K562 (cell line): Measurements from ENCODE around the gene TTC38. TPM values are rescaled to one million over a fixed set of nuclear protein-coding genes. Genes with fewer than 3 reads are reported as not detected.
A peak's percentile ranks its signal among the peaks of the same experiment; 100 is the strongest.

ENCODE experiments used
- ARHGAP35 ChIP-seq: fragments of 450-650 bp; IDR thresholded peaks from 2 replicates; pipeline ENCODE4 v1.6.1; 2018; ENCODE audit not compliant: partially characterized antibody
- ARID1B ChIP-seq: fragments of 450-650 bp; IDR thresholded peaks from 2 replicates; pipeline ENCODE4 v1.6.1; 2016; ENCODE audit warnings: antibody characterized with exemption, mild to moderate bottlenecking, inconsistent platforms
- C11orf30 ChIP-seq: fragments of 450-650 bp; IDR thresholded peaks from 2 replicates; pipeline ENCODE4 v1.6.1; 2016; ENCODE audit warnings: low read depth, mild to moderate bottlenecking
- CBFA2T3 ChIP-seq: fragments of 450-650 bp; IDR thresholded peaks from 2 replicates; pipeline ENCODE4 v1.6.1; 2017
- CBX5 ChIP-seq: IDR thresholded peaks from 2 replicates; pipeline ENCODE4 v1.6.1; 2014; ENCODE audit warnings: low read depth, borderline replicate concordance
- DACH1 ChIP-seq: fragments of 450-650 bp; IDR thresholded peaks from 2 replicates; pipeline ENCODE4 v1.6.1; 2018; ENCODE audit not compliant: partially characterized antibody
- DLX4 ChIP-seq: fragments of 250-450 bp; sonication (Bioruptor Pico); IDR thresholded peaks from 2 replicates; pipeline ENCODE4 v1.6.1; 2021; ENCODE audit warnings: mild to moderate bottlenecking
- ELF2 ChIP-seq: fragments of 250-450 bp; sonication (Bioruptor Pico); IDR thresholded peaks from 2 replicates; pipeline ENCODE4 v1.5.0; 2021; ENCODE audit warnings: mild to moderate bottlenecking
- GATAD2B ChIP-seq: fragments of 450-650 bp; IDR thresholded peaks from 2 replicates; pipeline ENCODE4 v1.6.1; 2017; ENCODE audit warnings: mild to moderate bottlenecking, borderline replicate concordance
- KDM5B ChIP-seq: fragments of 200-600 bp; sonication (generic); IDR thresholded peaks from 2 replicates; pipeline ENCODE4 v1.6.1; 2012; ENCODE audit warnings: low read depth, mild to moderate bottlenecking, moderate library complexity, low read length, control low read depth, inconsistent platforms; ENCODE audit not compliant: insufficient replicate concordance
- MAFK ChIP-seq: IDR thresholded peaks from 2 replicates; pipeline ENCODE4 v1.6.1; 2011; ENCODE audit warnings: low read length, improper control_type of control experiment
- NR4A1 ChIP-seq, 2 experiments: fragments of 250-450 bp in 1 of 2; fragments of 450-650 bp in 1 of 2; sonication (Bioruptor Pico) in 1 of 2; IDR thresholded peaks; 2 replicates each; pipeline versions ENCODE4 v1.4.0 to v1.6.1; 2016 to 2020; ENCODE audit warnings: mild to moderate bottlenecking in 2 of 2, missing compliant biosample characterization in 1 of 2, missing genetic modification characterization in 1 of 2, moderate library complexity in 1 of 2
- PBX2 ChIP-seq, 2 experiments: IDR thresholded peaks in 1 of 2; conservative IDR thresholded peaks in 1 of 2; 2 replicates each; pipeline ENCODE4 v1.6.1; 2016; ENCODE audit warnings: low read depth in 2 of 2, mild to moderate bottlenecking in 1 of 2, missing compliant biosample characterization in 1 of 2, missing genetic modification characterization in 1 of 2, moderate library complexity in 1 of 2
- POLR2A ChIP-seq: fragments of 450-650 bp; conservative IDR thresholded peaks from 2 replicates; pipeline ENCODE4 v1.6.1; 2016
- SETDB1 ChIP-seq: IDR thresholded peaks from one replicate; pipeline ENCODE4 v1.6.1; 2012; ENCODE audit warnings: low read length, control low read depth, inconsistent platforms
- SMARCB1 ChIP-seq: IDR thresholded peaks from 2 replicates; pipeline ENCODE4 v1.6.1; 2011; ENCODE audit warnings: improper control_type of control experiment, low read depth; ENCODE audit not compliant: insufficient read length
- ZEB2 ChIP-seq: fragments of 450-650 bp; IDR thresholded peaks from 2 replicates; pipeline ENCODE4 v1.6.1; 2016
- ZNF134 ChIP-seq: fragments of 250-450 bp; sonication (Bioruptor Pico); conservative IDR thresholded peaks from 2 replicates; pipeline ENCODE4 v1.4.0; 2020
- ZNF165 ChIP-seq: fragments of 250-450 bp; sonication (Bioruptor Pico); IDR thresholded peaks from 2 replicates; pipeline ENCODE4 v1.4.0; 2020; ENCODE audit warnings: borderline replicate concordance
- ZNF217 ChIP-seq: sonication (generic); formaldehyde crosslinking; IDR thresholded peaks from 2 replicates; pipeline ENCODE4 v1.8.0; 2022; ENCODE audit warnings: mild to moderate bottlenecking, missing genetic modification reagents
- ZNF561 ChIP-seq: fragments of 450-650 bp; formaldehyde crosslinking; conservative IDR thresholded peaks from 2 replicates; pipeline ENCODE4 v1.4.0; 2020; ENCODE audit warnings: mild to moderate bottlenecking, moderate library complexity
- ZNF785 ChIP-seq: fragments of 250-450 bp; sonication (Bioruptor Pico); IDR thresholded peaks from 2 replicates; pipeline ENCODE4 v1.4.0; 2020; ENCODE audit warnings: mild to moderate bottlenecking
- polyA plus RNA-seq, 8 experiments: library from polyadenylated mRNA; depleted of rRNA in 4 of 8; stranded (reverse) in 5 of 8; unstranded in 3 of 8; fragments of >200 nt; fragmentation: Nextera tagmentation in 2 of 8; fragmentation: Illumina TruSeq in 1 of 8; extraction: Ambion mirVana in 2 of 8; extraction: Trizol in 1 of 8; gene quantifications; 2 replicates each; pipeline versions ENCODE4 v1.2.1 to v1.2.3, GENCODE V29; 2011 to 2014; ENCODE audit warnings: inconsistent platforms in 1 of 8, missing spikeins in 1 of 8
- total RNA-seq, 7 experiments: library from RNA; depleted of rRNA in 6 of 7; stranded (reverse); fragments of >200 nt in 6 of 7; fragmentation: Illumina TruSeq in 2 of 7; extraction: Trizol in 2 of 7; gene quantifications; 2 replicates each; pipeline versions ENCODE4 v1.2.1 to v1.2.3, GENCODE V29; 2011 to 2021; ENCODE audit warnings: low replicate concordance in 1 of 7
- TF ChIP-seq, protein P1 (sequence below), 2 experiments: fragments of 200-800 bp in 1 of 2; sonication (Bioruptor generic) in 1 of 2; sonication (generic) in 1 of 2; formaldehyde crosslinking in 1 of 2; IDR thresholded peaks in 1 of 2; conservative IDR thresholded peaks in 1 of 2; 2 replicates each; pipeline versions ENCODE4 v1.5.0 to v1.6.1; 2016 to 2020; ENCODE audit warnings: missing compliant biosample characterization in 1 of 2, missing genetic modification characterization in 1 of 2, missing genetic modification reagents in 1 of 2
- TF ChIP-seq, protein P2 (sequence below): sonication (generic); formaldehyde crosslinking; IDR thresholded peaks from 2 replicates; pipeline ENCODE4 v1.9.0; 2022; ENCODE audit warnings: mild to moderate bottlenecking, missing genetic modification reagents

TTC38 gene
- total and polyA plus RNA-seq, 9 of the 15 experiments (the other 6 are each of a cell fraction or from before 2014, with no cell fraction given): 0.84 to 28.4 (median 18.1) TPM

GRCh38 chr22:46335201-46336118 is 67.7 kb downstream of the TTC38 start, which contains the start of gene TRMU (continued):
- TF ChIP-seq, protein P1, sequence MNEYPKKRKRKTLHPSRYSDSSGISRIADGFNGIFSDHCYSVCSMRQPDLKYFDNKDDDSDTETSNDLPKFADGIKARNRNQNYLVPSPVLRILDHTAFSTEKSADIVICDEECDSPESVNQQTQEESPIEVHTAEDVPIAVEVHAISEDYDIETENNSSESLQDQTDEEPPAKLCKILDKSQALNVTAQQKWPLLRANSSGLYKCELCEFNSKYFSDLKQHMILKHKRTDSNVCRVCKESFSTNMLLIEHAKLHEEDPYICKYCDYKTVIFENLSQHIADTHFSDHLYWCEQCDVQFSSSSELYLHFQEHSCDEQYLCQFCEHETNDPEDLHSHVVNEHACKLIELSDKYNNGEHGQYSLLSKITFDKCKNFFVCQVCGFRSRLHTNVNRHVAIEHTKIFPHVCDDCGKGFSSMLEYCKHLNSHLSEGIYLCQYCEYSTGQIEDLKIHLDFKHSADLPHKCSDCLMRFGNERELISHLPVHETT (CRISPR knock-in tag; conservative IDR thresholded peaks at IDR 0.05 in 1 of 2, IDR thresholded peaks at IDR 0.05 in 1 of 2): peak in 1 of 2 experiments; percentile 30; a peak in 1 of 4 replicates
- TF ChIP-seq ZNF785 (CRISPR knock-in tag): no peak
- no peak for TF ChIP-seq ZNF165 (CRISPR knock-in tag)
- TF ChIP-seq ARHGAP35: no peak
- 0 out of 2 replicates have a peak, but pooled peaks have one; percentile 57 for TF ChIP-seq ELF2 (CRISPR knock-in tag)
- peak; percentile 14; the same call in 1 of the 2 replicates for TF ChIP-seq GATAD2B
- TF ChIP-seq ZNF561 (CRISPR knock-in tag): no peak
- TF ChIP-seq ZEB2: peak; percentile 90
- TF ChIP-seq DLX4 (CRISPR knock-in tag): no peak
- TF ChIP-seq SETDB1: no peak
- peak; percentile 69; the same call in 1 of the 2 replicates for TF ChIP-seq POLR2A
- no peak for TF ChIP-seq ARID1B
- peak; percentile 30 for TF ChIP-seq DACH1
- no peak for TF ChIP-seq MAFK
- no peak for TF ChIP-seq PBX2 (CRISPR knock-in tag; IDR thresholded peaks at IDR 0.05; ENCODE audit: low read depth)
- TF ChIP-seq PBX2 (tag; conservative IDR thresholded peaks at IDR 0.05; ENCODE audit: low read depth): no peak
- TF ChIP-seq ZNF134 (CRISPR knock-in tag): no peak
- no peak for TF ChIP-seq ZNF217 (CRISPR knock-in tag)
- TF ChIP-seq NR4A1 (CRISPR knock-in tag; IDR thresholded peaks at IDR 0.05): no peak
- no peak for TF ChIP-seq NR4A1 (tag; IDR thresholded peaks at IDR 0.05)
- TF ChIP-seq SMARCB1: no peak
- no peak for TF ChIP-seq CBX5
- TF ChIP-seq, protein P2, sequence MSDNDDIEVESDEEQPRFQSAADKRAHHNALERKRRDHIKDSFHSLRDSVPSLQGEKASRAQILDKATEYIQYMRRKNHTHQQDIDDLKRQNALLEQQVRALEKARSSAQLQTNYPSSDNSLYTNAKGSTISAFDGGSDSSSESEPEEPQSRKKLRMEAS: peak; percentile 52
- peak; percentile 91 for TF ChIP-seq C11orf30
- TF ChIP-seq CBFA2T3: no peak
- TF ChIP-seq KDM5B: peak; percentile 58
